ENCODE measurements around the gene RNF166.

The RNF166 gene

GRCh38 chr16:88738151-88739084, 32.2 kb upstream of the RNF166 start:
- DNase-seq, result no peak

- DNase-seq, result peak; percentile 23 to 58
Observed at GRCh38 chr16:88737298-88738150, 31.3 kb upstream of the RNF166 start.

GRCh38 chr16:88736496-88736895, 30.3 kb upstream of the RNF166 start:
- DNase-seq, result no peak

- no peak for DNase-seq
Observed at GRCh38 chr16:88736088-88736487, 29.9 kb upstream of the RNF166 start.

- no peak for DNase-seq
Observed at GRCh38 chr16:88735616-88736015, 29.4 kb upstream of the RNF166 start.

DNA sequence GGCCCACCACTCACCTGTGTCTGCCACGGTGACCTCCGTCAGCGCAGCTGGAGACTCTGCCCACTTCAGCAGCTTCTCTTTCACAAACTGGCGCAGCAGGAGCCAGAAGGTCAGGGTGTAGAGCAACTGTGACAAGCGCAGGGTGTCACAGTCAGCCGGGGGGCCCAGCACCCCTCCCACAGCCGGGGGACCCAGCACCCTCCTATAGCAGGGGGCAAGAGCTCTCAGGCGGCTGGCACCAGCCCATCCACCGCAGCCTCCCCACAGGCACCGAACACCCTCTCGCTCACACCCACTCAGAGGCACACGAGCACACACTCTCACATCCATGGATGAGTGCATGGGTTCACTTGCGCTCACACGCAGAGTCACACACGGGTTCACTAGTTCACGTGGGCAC, 28.9 kb upstream of the RNF166 start:
- DNase-seq, result no peak

GRCh38 chr16:88734361-88734728, 28.1 kb upstream of the RNF166 start:
- DNase-seq, result no peak

GRCh38 chr16:88733630-88734360, 27.6 kb upstream of the RNF166 start:
- no peak for DNase-seq

GRCh38 chr16:88732961-88733294, 26.7 kb upstream of the RNF166 start:
- DNase-seq, result no peak

- DNase-seq, result no peak
Observed at GRCh38 chr16:88732172-88732960, 26.2 kb upstream of the RNF166 start.

DNA sequence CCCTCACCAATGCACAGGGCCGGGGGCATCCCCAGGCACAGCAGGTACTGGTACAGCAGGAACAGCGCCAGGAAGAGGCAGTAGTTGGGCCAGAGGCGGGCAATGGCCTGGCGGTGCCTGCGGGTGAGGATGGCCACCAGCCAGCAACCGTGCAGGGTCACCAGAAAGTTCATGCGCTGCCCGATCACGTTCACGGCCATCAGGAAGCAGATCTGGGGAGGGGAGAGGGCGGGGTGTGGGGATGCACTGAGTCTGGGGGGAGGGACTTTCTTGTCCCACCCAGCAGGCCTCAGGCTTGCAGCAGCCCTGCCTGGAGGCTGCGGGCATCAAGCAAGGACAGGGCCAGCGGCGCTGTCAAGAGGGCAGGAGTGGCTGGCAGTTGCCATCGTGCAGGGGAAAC, 25.5 kb upstream of the RNF166 start:
- no peak for DNase-seq

DNA sequence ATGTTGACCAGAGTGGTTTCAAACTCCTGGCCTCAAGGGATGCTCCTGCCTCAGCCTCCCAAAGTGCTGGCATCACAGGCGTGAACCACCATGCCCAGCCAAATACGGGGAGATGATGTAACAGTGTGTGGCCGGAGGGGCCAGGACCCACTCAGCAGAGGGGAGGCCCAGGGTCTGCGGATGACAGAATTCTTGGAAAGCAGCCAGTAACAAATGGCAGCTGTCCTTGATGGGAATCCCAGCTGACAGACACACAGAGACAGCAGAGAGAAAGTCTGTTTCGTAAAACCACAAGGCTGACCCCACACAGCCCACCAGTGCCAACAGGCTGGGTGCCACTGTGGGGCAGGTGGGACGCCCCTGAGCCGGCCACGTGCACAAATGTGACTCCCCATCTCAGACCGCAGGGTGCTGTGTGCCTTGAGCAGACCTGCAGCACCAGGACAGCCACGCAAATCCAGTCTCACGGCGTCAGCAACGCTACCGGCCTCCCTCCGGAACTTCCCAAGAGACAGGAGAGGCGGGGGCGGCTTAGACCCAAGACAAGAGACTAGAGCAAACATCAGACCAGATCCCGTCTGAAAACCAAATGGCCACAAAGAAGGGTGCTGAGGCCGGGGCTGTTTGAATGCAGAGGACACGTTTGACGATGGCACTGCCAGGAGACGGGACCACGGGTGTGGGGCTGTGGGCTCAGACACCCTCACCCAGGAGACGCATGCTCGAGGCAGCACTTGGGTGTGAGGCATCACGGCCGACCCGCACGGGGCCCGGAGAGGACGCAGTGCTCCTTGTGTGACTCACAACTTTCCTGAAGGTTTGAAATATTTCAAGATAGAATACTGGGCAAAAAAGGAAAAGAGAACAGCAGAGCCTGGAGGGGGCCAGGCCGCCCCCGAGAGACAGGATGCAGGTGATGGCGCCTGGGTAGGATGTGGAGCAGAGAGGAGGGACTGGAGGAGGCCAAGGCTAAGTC, 24.7 kb upstream of the RNF166 start:
- no peak for DNase-seq

DNA sequence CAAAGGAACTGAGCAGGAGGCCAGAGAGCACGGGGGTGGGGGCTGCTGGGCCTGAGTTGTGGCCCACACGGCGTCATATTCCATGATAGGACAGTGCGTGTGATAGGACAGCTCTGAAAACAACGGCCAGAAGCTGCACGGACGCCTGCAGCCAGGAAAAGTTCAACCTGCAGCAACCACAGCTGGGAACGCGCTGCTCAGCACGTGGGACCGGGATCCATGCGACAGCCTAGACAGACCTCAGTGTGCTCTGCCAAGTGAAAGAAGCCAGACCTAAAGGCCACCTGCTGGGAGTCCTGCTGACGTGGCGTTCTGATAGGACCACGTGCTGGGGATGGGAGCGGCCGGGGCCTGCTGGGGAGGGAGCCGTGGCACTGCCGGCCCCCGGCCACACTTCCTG, 21.7 kb upstream of the RNF166 start:
- DNase-seq, result no peak

- DNase-seq, result no peak
Observed at GRCh38 chr16:88726981-88727380, 20.8 kb upstream of the RNF166 start.

DNA sequence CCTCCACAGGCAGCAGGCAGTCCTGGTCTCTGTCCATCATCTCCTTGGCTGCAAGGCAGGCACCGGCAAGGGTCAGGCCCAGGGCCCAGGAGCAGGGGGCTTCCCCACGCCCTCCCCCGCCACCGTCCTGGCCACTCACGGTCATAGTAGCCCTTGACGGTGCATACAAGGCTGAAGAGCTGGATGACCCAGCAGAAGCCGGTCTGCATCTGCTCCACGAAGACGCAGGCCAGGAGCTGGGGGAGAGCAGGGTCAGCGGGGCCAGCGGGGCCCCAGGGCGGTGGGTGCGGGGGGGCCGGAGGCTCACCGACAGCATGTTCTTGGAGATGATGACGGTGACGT, 20.2 kb upstream of the RNF166 start:
- no peak for DNase-seq

- DNase-seq, result no peak
Observed at GRCh38 chr16:88725609-88726407, 19.6 kb upstream of the RNF166 start.

DNA sequence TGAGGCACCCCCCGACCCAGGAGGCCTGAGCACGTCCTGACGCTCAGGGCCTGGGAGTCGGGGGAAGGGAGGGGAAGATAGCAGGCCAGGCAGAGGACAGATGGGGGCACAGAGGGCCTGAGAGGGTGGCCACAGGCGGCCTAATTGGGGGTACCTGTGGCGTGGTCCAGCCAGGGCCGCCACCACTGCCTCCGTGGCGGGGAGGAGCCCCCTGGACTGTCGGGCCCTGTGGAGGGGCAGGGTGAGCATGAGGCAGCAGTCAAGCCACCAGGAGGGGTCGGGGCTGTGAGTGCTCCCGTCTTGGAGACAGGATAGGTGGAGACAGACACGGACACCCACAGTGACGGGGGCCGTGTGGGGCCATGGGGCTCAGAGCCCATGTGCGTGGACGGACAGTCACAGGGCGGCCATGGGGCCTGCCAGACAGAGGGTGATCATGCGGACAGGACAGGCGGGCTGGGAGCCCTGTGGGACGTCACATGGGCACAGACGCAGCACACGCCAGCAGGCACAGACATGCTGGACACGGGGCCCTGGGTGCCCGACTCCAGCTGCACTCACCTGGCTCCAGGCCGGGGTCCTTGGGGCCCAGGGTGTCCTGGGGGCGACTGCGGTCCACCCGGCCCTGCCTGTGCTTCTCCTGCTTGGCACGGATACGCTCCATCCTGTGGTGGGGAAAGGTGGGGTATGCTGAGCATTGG, 18.8 kb upstream of the RNF166 start:
- no peak for DNase-seq

GRCh38 chr16:88723911-88724310, 17.7 kb upstream of the RNF166 start:
- DNase-seq, result no peak

- DNase-seq, result no peak
Observed at GRCh38 chr16:88723507-88723887, 17.3 kb upstream of the RNF166 start.
